ENCODE data around the gene PGRMC1.
A peak's percentile ranks its signal among the peaks of the same experiment; 100 is the strongest.
"Not testable (repeated sequence)": the region's sequence is repeated elsewhere in the genome, so short reads cannot be mapped to it uniquely, and the experiment has no call there.

PGRMC1 gene

DNA sequence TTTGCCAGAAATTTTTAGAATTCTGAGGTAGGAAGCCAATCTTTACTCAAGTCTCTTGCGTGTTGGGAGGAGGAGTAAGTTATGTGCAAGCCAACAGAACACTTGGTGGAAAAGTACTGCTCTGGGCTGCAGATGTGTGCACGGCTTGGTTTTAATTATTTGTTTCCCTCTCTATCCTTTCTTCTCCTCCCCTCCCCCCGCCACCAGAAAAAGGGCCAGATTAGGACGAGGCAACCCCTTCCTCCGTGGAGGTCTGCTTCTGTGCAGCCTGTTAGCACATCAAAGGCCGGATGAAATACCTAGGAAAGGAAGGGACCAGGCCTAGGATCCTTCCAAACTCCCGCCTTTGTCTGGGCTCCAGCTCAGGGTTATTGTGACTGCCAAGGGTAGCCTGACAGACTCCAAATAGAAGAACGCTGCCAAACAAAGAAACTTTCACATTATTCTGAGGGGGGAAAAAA lies 1.0 kb upstream of the PGRMC1 start:
- no peak for DNase-seq (ENCODE audit: low read depth, low spot score)

GRCh38 chrX:119236623-119237561 lies 807 bp downstream of the PGRMC1 start:
- DNase-seq (ENCODE audit: low read depth, low spot score), result no peak

GRCh38 chrX:119237562-119237942 lies 1.5 kb downstream of the PGRMC1 start:
- DNase-seq (ENCODE audit: low read depth, low spot score), result no peak

- DNase-seq (ENCODE audit: low read depth, low spot score), result no peak
Measured at GRCh38 chrX:119238557-119238956, 2.5 kb downstream of the PGRMC1 start.

DNA sequence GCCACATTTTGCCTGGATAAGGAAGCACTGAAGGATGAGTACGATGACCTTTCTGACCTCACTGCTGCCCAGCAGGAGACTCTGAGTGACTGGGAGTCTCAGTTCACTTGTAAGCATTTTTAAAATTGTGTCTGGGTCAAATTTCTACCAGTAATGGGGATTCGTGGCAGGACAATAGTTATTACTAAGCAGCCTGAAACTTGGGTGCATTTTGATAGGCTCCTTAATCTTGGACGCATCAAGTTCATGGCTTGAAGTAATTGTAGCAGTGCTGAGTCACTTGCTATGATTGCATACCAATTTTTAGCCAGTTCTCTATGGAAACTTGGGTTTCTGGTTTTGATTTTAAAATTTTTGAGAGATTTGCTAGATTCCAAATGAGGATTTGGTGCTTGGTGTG lies 4.3 kb downstream of the PGRMC1 start:
- no peak for DNase-seq (ENCODE audit: low read depth, low spot score)

DNA sequence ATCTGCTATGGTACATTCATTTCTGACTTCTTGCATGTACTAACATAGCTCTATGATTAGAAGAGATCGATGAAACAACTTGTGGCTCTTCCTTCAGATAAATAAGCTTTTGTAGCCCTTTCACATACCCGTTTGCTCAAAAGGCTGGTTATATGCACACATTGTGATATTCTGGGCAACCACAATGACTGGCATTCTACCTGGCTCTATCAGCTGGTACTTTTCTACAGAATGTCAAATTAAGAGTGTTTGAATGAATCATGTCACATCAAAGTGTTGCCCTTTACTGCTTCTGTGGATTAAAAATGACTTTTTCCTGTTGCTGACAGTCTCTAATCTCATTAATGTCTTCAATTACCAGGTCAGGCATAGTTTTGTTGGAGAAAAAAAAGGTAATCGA lies 11.6 kb downstream of the PGRMC1 start:
- no peak for DNase-seq (ENCODE audit: low read depth, low spot score)

GRCh38 chrX:119249891-119250290 lies 13.8 kb downstream of the PGRMC1 start:
- DNase-seq (ENCODE audit: low read depth, low spot score), result no peak

- no peak for DNase-seq (ENCODE audit: low read depth, low spot score)
Measured at GRCh38 chrX:119251386-119251785, 15.3 kb downstream of the PGRMC1 start.

GRCh38 chrX:119252716-119253115 lies 16.6 kb downstream of the PGRMC1 start:
- no peak for DNase-seq (ENCODE audit: low read depth, low spot score)

DNA sequence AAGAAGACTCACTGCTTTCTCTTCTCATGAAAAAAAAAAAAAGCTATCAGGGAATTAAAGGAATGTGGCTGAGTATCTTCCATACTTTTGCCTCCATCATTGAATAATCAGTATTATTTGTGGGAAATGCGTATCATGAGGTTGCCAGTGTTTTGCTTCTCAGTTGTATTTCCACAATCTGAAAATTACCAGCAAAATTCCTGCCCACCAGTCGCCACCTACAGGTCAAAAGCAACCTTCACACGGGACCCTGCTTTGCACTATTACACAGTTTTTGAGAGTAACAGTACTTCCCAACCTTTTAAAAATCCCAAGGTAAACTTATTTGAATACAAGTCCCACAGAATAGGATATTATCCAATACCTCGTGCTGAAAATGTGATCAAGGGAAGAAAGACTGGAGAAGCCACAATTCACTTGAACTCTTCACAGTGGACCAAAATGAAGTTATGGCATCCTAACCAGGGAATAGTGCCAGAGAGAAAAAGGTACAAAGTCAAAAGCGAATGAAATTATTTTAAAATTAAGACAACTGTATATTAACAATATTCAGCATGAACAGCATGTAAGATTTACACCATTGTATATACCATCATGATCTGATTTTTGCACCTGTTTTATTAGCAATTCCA lies 30.4 kb downstream of the PGRMC1 start:
- DNase-seq (ENCODE audit: low read depth, low spot score), result no peak

DNA sequence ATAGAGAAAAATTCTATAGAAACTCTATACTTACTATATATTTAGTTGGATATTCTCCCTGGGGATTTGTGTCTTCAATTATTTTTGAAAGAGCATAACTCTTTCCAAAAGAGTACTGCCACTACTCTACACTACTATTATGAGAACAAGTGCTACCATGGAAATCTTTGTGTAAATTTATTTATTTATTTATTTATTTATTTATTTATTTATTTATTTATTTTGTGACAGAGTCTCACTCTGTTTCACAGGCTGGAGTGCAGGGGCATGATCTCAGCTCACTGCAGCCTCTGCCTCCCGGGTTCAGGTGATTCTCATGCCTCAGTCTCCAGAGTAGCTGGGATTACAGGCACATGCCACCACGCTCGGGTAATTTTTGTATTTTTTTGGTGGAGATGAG lies 31.0 kb downstream of the PGRMC1 start:
- DNase-seq (ENCODE audit: low read depth, low spot score), result not testable (repeated sequence)

- no peak for DNase-seq (ENCODE audit: low read depth, low spot score)
Measured at GRCh38 chrX:119272882-119273419, 36.9 kb downstream of the PGRMC1 start.

DNA sequence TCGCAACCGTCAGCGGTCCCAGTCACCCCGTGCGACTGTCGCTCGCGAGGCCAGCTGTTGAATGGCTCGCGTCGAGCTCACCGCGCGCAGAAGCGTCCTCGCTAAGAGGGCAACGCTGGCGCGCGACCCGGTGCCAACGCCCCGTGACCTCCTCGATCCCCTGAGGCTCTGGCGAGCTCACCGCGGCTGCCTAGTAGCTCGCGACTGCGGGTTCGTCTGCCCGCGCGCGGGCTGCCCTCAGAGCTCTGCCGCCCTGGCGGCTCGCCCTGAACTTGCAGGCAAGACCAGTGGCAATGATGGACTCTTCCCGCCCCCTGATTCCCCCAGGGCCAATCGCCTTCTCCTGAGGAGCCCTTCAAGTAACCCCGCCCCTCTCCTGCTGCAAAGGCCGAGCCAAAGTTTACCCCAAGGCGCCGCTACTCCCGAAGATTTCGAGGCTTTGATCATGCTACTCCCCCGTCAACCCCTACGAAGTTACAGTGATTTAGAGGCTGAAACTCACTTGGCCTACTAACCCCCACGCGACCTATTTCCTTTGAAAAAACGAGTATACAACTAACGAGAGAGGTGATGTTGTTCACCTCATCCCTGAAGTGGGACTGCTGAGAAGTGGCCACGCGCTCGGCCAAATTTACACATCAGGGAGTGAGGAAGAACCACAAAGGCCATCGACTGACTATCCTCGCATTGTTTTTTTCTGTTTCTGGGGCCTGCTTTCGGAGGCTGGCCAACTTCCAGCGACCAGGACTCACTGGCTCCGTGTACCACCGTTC lies 37.5 kb downstream of the PGRMC1 start:
- DNase-seq (ENCODE audit: low read depth, low spot score), result peak; percentile 56

GRCh38 chrX:119282347-119282746 lies 46.3 kb downstream of the PGRMC1 start:
- DNase-seq (ENCODE audit: low read depth, low spot score), result not testable (repeated sequence)

- no peak for DNase-seq (ENCODE audit: low read depth, low spot score)
Measured at GRCh38 chrX:119288890-119289393, 52.9 kb downstream of the PGRMC1 start.

DNA sequence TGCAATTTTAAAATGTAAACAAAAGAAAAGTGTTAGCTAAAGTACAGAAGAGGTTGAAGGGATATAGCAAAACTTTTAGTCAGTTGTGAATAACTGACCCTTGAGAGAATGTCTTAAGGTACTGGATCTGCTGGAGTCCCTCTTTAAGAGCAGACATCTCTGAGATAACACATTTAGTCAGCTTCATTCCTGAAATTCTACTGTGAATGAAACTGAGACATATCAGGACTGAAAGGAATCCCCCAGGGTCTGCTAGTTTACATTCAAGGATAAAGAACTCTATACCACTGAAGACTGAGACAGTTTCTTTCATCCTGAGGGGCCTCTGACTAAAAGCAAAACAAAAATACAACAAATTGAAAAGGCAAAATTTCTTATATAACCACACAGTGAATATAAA lies 54.4 kb downstream of the PGRMC1 start:
- DNase-seq (ENCODE audit: low read depth, low spot score), result no peak

DNA sequence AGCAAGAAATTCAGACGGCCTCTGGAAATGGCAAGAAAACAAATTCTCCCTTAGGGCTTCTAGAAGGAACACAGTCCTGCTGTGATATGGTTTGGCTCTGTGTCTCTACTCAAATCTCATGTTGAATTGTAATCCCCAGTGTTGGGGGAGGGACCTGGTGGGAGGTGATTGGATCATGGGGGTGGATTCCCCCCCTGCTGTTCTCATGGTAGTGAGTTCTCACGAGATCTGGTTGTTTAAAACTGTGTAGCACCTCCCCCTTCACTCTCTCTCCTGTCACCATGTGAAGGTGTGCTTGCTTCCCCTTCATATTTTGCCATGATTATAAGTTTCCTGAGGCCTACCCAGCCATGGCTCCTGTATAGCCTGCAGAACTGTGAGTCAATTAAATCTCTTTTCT lies 55.2 kb downstream of the PGRMC1 start:
- DNase-seq (ENCODE audit: low read depth, low spot score), result not testable (repeated sequence)

GRCh38 chrX:119292445-119292844 lies 56.4 kb downstream of the PGRMC1 start:
- DNase-seq (ENCODE audit: low read depth, low spot score), result no peak
